ENCODE data around the gene IL13. TPM values are rescaled to one million over a fixed set of nuclear protein-coding genes. Genes with fewer than 3 reads are reported as not detected.

Gene IL13
- total and polyA plus RNA-seq, 7 donors: 0.15 TPM; not detected in 6

DNA sequence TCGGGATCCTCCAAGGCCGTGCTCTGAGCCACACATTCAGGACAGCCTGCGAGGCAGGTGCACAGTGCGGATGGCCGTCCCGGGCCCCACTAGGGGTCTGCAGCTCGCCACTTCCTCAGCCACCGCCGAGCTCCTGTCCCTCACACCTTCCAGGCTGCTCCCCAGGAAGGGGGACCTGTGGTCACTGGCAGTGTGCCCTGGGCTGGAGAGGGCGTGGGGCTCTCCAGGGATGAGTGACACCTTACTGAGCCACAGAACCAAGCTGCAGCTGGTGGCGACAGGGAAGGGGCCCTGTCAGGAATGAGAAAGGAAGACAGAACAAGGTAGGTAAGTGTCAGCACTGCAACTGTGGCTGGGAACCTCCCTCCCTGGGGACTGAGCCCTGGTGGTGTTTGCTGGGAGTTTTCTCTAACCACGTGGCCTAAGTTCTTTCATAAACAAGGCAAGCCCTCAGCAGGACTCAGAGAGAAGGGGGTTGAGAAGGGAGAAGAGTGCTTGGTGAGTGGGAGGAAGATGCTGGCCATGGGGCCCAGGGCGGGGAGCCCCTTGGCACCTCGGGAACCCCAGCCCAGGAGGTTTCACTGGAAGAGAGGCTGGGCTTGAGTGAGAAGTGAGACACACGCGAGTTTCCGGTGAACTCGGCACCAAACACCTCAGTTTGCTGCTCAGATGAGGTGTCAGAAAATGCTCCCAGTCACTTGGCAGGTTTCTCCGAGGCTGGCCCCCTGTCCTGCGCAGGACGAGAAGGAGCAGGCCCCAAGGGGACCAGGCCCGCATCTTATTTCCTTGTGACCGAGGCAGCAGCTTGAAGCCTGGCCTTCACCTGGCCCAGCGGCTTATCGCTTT lies 5.2 kb downstream of the IL13 start:
- 73 to 80% methylated on average over 25 of the region's 25 CpGs for whole genome bisulfite sequencing, 2 donors
- TF ChIP-seq EP300 (IDR thresholded peaks at IDR 0.05): no peak
- TF ChIP-seq POLR2A (IDR thresholded peaks at IDR 0.05): no peak
- TF ChIP-seq POLR2AphosphoS5 (IDR thresholded peaks at IDR 0.05): no peak
- TF ChIP-seq, protein P1, sequence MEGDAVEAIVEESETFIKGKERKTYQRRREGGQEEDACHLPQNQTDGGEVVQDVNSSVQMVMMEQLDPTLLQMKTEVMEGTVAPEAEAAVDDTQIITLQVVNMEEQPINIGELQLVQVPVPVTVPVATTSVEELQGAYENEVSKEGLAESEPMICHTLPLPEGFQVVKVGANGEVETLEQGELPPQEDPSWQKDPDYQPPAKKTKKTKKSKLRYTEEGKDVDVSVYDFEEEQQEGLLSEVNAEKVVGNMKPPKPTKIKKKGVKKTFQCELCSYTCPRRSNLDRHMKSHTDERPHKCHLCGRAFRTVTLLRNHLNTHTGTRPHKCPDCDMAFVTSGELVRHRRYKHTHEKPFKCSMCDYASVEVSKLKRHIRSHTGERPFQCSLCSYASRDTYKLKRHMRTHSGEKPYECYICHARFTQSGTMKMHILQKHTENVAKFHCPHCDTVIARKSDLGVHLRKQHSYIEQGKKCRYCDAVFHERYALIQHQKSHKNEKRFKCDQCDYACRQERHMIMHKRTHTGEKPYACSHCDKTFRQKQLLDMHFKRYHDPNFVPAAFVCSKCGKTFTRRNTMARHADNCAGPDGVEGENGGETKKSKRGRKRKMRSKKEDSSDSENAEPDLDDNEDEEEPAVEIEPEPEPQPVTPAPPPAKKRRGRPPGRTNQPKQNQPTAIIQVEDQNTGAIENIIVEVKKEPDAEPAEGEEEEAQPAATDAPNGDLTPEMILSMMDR (IDR thresholded peaks at IDR 0.05): no peak
- Histone ChIP-seq H3K4me3 (no peak overlapping the region), H3K27ac (no peak overlapping the region), H3K9me3 (no peaks in the 10 kb centered on the region), H3K27me3 (no peaks in the 10 kb centered on the region), H3K36me3 (no peaks in the 10 kb centered on the region), H3K4me1 (no peaks in the 10 kb centered on the region)
- no peak for DNase-seq
- intact Hi-C loops (cut with DNase I): no loop called here

DNA sequence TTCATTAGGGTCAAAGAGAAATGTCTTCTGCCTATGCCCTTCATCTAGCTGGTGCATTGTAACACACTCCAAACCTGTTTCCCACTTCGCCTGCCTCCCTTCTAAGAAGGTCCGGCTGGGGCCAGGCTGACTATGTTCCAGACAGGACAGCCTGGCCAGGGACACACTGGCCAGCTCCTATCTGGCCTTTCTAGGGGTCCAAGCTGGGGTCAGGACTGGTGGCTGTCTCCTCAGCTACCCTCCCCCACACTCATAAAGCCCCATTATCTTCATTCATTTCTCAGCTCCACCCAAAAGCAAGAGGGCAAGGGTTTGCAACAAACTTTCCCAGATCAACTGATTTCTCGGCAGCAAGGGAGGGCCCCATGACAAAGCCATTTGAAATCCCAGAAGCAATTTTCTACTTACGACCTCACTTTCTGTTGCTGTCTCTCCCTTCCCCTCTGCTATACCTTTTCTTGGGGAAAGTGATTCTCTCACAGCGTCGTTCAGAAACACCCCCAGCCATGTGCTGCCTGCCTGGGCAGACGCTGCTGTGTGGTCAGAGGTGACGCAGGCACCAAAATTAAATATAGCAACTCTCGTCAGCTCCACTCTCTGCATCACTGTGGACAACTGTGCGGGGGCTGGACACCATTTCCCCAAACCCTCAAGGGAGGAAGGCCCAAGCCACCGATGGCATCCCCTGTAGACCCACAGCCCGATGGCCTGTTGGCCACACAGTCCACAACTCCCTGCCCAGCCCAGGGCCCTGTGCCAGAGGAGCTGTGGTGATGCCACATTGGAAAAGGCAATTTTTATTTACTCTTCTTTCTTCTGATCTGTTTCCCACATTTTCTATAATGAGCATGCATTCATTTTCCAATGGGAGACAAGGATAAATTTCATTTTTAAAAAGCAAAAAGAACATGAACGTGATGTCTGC lies 6.1 kb downstream of the IL13 start:
- intact Hi-C loops (cut with DNase I): no loop called here
- WGBS, 2 donors: 77 to 86% methylated on average over 13 of the region's 13 CpGs

DNA sequence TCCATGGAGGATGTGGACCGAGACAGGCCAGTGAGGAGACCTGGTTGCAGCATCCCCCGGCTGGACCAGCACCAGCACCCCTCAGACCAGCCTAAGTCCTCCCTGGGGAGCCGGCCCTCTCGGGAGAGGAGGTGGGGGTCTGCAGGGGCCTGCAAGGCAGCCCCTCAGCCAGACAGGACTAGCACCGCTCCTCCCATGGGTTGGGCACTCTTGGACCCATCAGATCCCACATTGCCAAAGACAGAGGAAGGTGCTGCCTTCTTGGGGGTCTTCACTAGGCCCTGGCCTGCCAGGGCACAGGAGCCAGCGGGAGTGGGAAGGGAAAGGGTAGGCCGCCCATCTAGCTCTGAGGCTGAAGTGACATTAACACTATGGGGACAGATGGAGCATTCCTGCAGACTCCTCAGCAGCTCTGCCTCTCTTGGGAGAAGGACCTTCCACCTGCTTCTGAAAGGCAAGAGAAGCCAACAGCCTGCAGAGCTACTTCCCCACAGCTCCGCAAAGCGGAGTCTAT lies 6.8 kb downstream of the IL13 start:
- Histone ChIP-seq H3K4me1 (no peaks in the 10 kb centered on the region), H3K27me3 (no peaks in the 10 kb centered on the region), H3K36me3 (no peaks in the 10 kb centered on the region), H3K27ac (no peak overlapping the region), H3K9me3 (no peaks in the 10 kb centered on the region), H3K4me3 (no peak overlapping the region)
- TF ChIP-seq EP300 (IDR thresholded peaks at IDR 0.05) (no peak), POLR2A (IDR thresholded peaks at IDR 0.05) (no peak), POLR2AphosphoS5 (IDR thresholded peaks at IDR 0.05) (no peak)
- TF ChIP-seq, protein P1 (IDR thresholded peaks at IDR 0.05): no peak
- no peak for DNase-seq
- intact Hi-C loops (cut with DNase I): no loop called here
- WGBS, 2 donors: 95 to 97% methylated on average over 9 of the region's 9 CpGs

More for the DNA sequence above, 6.1 kb downstream of the IL13 start:
- DNase-seq: no peak
- Histone ChIP-seq H3K36me3 (no peaks in the 10 kb centered on the region), H3K27me3 (no peaks in the 10 kb centered on the region), H3K27ac (no peak overlapping the region), H3K4me1 (no peaks in the 10 kb centered on the region), H3K4me3 (no peak overlapping the region), H3K9me3 (no peaks in the 10 kb centered on the region)
- TF ChIP-seq EP300 (IDR thresholded peaks at IDR 0.05) (no peak), POLR2A (IDR thresholded peaks at IDR 0.05) (no peak), POLR2AphosphoS5 (IDR thresholded peaks at IDR 0.05) (no peak)
- TF ChIP-seq, protein P1 (IDR thresholded peaks at IDR 0.05): no peak

DNA sequence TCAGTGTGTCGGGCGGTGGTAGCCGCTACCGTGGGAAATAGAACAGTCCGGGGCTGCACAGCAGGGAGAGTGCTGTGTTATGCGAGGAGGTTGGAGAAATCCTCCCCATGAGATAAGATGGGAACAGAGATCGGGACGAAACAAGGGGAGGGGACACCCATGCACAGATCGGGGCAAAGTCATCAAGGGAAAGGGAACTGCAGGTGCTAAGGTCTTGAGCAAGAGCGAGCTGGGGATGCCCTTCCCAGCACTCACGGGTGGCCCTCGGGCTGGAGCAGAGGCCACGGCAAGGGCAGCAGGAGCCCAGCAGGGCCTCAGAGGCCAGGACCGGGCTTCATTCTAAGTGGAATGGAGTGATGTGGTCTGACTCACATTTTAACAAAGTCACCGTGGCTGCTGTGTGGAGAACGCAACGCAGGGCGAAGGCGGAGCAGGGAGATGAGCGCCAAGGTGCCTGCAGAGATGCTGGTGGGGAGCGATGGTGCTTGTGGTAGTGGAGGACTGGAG lies 7.7 kb downstream of the IL13 start:
- intact Hi-C loops (cut with DNase I): no loop called here
- TF ChIP-seq POLR2A (IDR thresholded peaks at IDR 0.05) (no peak), EP300 (IDR thresholded peaks at IDR 0.05) (no peak), POLR2AphosphoS5 (IDR thresholded peaks at IDR 0.05) (no peak)
- TF ChIP-seq, protein P1 (IDR thresholded peaks at IDR 0.05): no peak
- WGBS, 2 donors: 95 to 96% methylated on average over 21 of the region's 21 CpGs

More for the DNA sequence above, 7.7 kb downstream of the IL13 start:
- no peak overlapping the region for H3K27ac ChIP-seq
- no peaks in the 10 kb centered on the region for H3K9me3 ChIP-seq
- H3K4me3 ChIP-seq: no peak overlapping the region
- DNase-seq: no peak
- H3K27me3 ChIP-seq: no peaks in the 10 kb centered on the region
- H3K4me1 ChIP-seq: no peaks in the 10 kb centered on the region
- H3K36me3 ChIP-seq: no peaks in the 10 kb centered on the region

Data from sigmoid colon (tissue), 7 donors.